Nephron progenitor cell (in vitro differentiated cells): ENCODE results near the gene FAM131B.
A peak's percentile ranks its signal among the peaks of the same experiment; 100 is the strongest.
"Not testable (repeated sequence)": the region's sequence is repeated elsewhere in the genome, so short reads cannot be mapped to it uniquely, and the experiment has no call there.

Experiments used
- DNase-seq: peaks from one replicate; pipeline ENCODE4 v3.0.0; 2021
- H3K27ac Mint-ChIP-seq: 2 replicates; pipeline ENCODE4 v1.8.0; 2021; ENCODE audit warnings: mild to moderate bottlenecking, moderate library complexity, mixed read lengths
- H3K27me3 Mint-ChIP-seq: 2 replicates; pipeline ENCODE4 v1.8.0; 2021; ENCODE audit warnings: mild to moderate bottlenecking, low read depth, mixed read lengths; ENCODE audit not compliant: poor library complexity
- H3K36me3 Mint-ChIP-seq: 2 replicates; pipeline ENCODE4 v1.8.0; 2021; ENCODE audit warnings: low read depth, mixed read lengths
- H3K4me1 Mint-ChIP-seq: 2 replicates; pipeline ENCODE4 v1.8.0; 2021; ENCODE audit warnings: mixed read lengths
- H3K4me3 Mint-ChIP-seq: 2 replicates; pipeline ENCODE4 v1.8.0; 2021; ENCODE audit warnings: mild to moderate bottlenecking, moderate library complexity, mixed read lengths
- H3K9me3 Mint-ChIP-seq: 2 replicates; pipeline ENCODE4 v1.8.0; 2021; ENCODE audit warnings: mild to moderate bottlenecking, moderate library complexity, mixed read lengths
- TF ChIP-seq, protein P1 (sequence below): fragments of 200-600 bp; sonication (generic); IDR thresholded peaks from 2 replicates; pipeline ENCODE4 v1.5.0; 2021; ENCODE audit warnings: antibody characterized with exemption

The FAM131B gene

GRCh38 chr7:143407287-143408251 is 45.1 kb upstream of the FAM131B start:
- peaks cover 75% of the 10 kb centered on the region for H3K4me1 Mint-ChIP-seq
- H3K27me3 Mint-ChIP-seq: peaks cover 20% of the 10 kb centered on the region
- DNase-seq: no peak
- H3K9me3 Mint-ChIP-seq: no peaks in the 10 kb centered on the region
- TF ChIP-seq, protein P1, sequence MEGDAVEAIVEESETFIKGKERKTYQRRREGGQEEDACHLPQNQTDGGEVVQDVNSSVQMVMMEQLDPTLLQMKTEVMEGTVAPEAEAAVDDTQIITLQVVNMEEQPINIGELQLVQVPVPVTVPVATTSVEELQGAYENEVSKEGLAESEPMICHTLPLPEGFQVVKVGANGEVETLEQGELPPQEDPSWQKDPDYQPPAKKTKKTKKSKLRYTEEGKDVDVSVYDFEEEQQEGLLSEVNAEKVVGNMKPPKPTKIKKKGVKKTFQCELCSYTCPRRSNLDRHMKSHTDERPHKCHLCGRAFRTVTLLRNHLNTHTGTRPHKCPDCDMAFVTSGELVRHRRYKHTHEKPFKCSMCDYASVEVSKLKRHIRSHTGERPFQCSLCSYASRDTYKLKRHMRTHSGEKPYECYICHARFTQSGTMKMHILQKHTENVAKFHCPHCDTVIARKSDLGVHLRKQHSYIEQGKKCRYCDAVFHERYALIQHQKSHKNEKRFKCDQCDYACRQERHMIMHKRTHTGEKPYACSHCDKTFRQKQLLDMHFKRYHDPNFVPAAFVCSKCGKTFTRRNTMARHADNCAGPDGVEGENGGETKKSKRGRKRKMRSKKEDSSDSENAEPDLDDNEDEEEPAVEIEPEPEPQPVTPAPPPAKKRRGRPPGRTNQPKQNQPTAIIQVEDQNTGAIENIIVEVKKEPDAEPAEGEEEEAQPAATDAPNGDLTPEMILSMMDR: no peak
- H3K4me3 Mint-ChIP-seq: peak overlapping the region; percentile 78
- H3K27ac Mint-ChIP-seq: peak overlapping the region; percentile 49
- H3K36me3 Mint-ChIP-seq: no peaks in the 10 kb centered on the region

- no peak overlapping the region for H3K27ac Mint-ChIP-seq
- no peak overlapping the region for H3K4me3 Mint-ChIP-seq
- TF ChIP-seq, protein P1: no peak
- no peaks in the 10 kb centered on the region for H3K36me3 Mint-ChIP-seq
- peaks cover 59% of the 10 kb centered on the region for H3K4me1 Mint-ChIP-seq
- DNase-seq: no peak
- H3K27me3 Mint-ChIP-seq: peaks cover 26% of the 10 kb centered on the region
- H3K9me3 Mint-ChIP-seq: no peaks in the 10 kb centered on the region
Observed at GRCh38 chr7:143406002-143406357, 43.5 kb upstream of the FAM131B start.

DNA sequence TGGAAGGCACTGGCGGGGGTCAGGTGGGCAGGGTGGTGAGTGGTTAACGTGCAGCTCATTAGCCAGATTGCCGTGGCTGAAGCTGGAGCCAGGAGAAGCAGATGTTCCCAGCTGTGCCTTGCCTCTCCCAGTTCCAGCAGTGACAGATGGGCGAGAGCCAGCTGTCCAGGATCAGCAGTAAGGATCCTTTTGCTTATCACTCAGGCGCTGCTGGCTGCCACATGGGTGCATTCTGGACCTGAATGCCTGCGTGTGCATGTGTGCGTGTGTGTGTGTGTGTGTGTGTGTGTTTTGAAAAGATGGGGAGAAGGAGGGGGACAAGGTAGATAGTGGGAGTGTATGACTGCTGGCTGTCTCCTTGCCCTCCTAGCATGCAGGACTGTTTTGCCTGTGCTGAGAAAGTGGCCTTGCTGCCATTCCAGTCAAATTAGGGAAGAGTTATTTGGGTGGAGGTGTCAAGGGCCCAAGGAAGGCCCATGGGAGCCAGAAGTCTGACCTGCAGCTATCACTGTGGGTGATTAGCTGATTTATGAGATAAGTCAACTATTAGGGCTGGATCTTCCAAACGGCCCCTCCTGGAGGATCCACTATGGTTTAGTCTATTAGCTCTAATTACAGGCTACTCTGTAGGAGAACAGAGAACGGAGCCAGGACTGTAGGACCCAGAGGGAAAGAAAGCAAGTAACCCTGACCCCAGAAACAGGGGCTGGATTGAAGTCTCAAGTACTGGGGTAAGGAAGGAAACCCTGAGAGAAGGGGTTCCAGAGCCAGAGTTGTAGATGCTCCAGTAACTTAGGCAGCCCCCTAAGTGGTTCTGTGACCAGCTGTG is 42.9 kb upstream of the FAM131B start:
- H3K4me1 Mint-ChIP-seq: peaks cover 54% of the 10 kb centered on the region
- no peaks in the 10 kb centered on the region for H3K36me3 Mint-ChIP-seq
- TF ChIP-seq, protein P1: no peak
- H3K27ac Mint-ChIP-seq: peak overlapping the region; percentile 21
- no peak for DNase-seq
- H3K27me3 Mint-ChIP-seq: peaks cover 26% of the 10 kb centered on the region
- H3K4me3 Mint-ChIP-seq: peak overlapping the region; percentile 26
- H3K9me3 Mint-ChIP-seq: no peaks in the 10 kb centered on the region

DNA sequence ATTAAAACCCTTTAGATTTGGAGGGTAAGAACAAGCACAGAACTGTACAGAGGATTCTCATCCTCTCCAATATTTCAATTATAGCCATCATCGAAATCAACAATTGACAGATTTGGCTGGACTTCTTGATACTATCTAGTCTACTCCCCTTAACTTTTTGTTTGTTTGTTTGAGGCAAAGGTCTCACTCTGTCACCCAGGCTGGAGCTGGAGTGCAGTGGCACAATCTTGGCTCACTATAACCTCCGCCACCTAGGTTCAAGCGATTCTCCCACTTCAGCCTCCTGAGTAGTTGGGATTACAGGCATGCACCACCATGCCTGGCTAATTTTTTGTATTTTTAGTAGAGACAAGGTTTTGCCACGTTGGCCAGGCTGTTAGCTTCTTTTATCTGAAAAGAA is 39.7 kb upstream of the FAM131B start:
- DNase-seq, H3K4me3 Mint-ChIP-seq, H3K9me3 Mint-ChIP-seq, H3K27ac Mint-ChIP-seq, H3K36me3 Mint-ChIP-seq: not testable (repeated sequence)
- peaks cover 15% of the 10 kb centered on the region for H3K27me3 Mint-ChIP-seq
- peaks cover 27% of the 10 kb centered on the region for H3K4me1 Mint-ChIP-seq

- Mint-ChIP-seq H3K27me3 (peaks cover 15% of the 10 kb centered on the region), H3K36me3 (no peaks in the 10 kb centered on the region), H3K4me1 (peaks cover 22% of the 10 kb centered on the region), H3K4me3 (no peak overlapping the region), H3K27ac (no peak overlapping the region), H3K9me3 (no peaks in the 10 kb centered on the region)
- no peak for DNase-seq
- TF ChIP-seq, protein P1: no peak
Observed at GRCh38 chr7:143401265-143401664, 38.8 kb upstream of the FAM131B start.

- TF ChIP-seq, protein P1: no peak
- Mint-ChIP-seq H3K27ac (no peak overlapping the region), H3K27me3 (peaks cover 15% of the 10 kb centered on the region), H3K4me1 (peaks cover 11% of the 10 kb centered on the region), H3K36me3 (no peaks in the 10 kb centered on the region), H3K4me3 (no peak overlapping the region), H3K9me3 (no peaks in the 10 kb centered on the region)
- DNase-seq: no peak
Observed at GRCh38 chr7:143399642-143400041, 37.1 kb upstream of the FAM131B start.
